ENCODE measurements around the gene PLD2. TPM values are rescaled to one million over a fixed set of nuclear protein-coding genes. Genes with fewer than 3 reads are reported as not detected.

PLD2 gene
- total and polyA plus RNA-seq, 3 experiments from 2014 or later, result 1.9 to 12.0 (median 10.1) TPM

DNA sequence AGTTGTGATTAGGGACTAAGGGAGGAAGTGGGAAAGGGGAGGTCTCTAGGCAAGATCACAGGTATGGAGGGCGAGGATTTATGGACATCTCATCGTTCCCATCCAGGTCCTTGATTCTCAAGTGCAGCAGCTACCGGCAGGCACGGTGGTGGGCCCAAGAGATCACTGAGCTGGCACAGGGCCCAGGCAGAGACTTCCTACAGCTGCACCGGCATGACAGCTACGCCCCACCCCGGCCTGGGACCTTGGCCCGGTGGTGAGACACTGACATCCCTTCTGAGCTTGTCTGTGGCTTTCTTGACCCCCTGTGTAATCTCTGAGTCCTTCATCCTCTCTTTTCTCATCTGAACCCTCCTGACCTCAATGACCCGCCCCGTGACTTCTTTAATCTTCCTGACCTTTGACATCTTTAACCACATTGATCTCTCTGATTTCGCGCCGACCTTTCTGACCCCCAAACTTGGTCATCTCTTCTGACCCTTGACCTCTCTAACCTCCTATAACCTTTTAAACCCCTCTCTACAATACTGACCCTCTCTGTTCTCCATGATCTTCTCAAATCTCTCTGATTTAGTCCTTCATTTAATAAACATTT lies 3.8 kb downstream of the PLD2 start:
- POLR2A ChIA-PET, result no interaction called here
- Histone ChIP-seq H3K9me3 (ENCODE audit: low read length) (no peaks in the 10 kb centered on the region), H3K36me3 (ENCODE audit: insufficient read depth, low read length) (no peaks in the 10 kb centered on the region), H3K27ac (ENCODE audit: low read depth, low read length) (no peak overlapping the region), H3K4me1 (ENCODE audit: insufficient read depth, low read length) (peaks cover 11% of the 10 kb centered on the region), H3K27me3 (ENCODE audit: insufficient read depth, low read length, poor library complexity, severe bottlenecking) (no peaks in the 10 kb centered on the region), H3K4me3 (ENCODE audit: low read length) (no peak overlapping the region)
- peak overlapping the region in 2 of 7 donors; percentile 3 to 13 for H3K4me3 Mint-ChIP-seq
- peaks cover 0 to 22% (median 11%) of the 10 kb centered on the region in 3 donors for H3K36me3 Mint-ChIP-seq
- H3K27ac Mint-ChIP-seq, result no peak overlapping the region
- DNase-seq, result no peak
- H3K27me3 Mint-ChIP-seq, result peaks cover 0 to 1% of the 10 kb centered on the region in 2 donors
- no peaks in the 10 kb centered on the region for H3K9me3 Mint-ChIP-seq
- CTCF ChIA-PET, result interaction anchor here (0.6 kb wide), 1 partner anchor 21 kb away, joined by 4 read pairs; no protein-coding TSS in a partner anchor
- peaks cover 6 to 18% (median 12%) of the 10 kb centered on the region in 3 donors for H3K4me1 Mint-ChIP-seq

DNA sequence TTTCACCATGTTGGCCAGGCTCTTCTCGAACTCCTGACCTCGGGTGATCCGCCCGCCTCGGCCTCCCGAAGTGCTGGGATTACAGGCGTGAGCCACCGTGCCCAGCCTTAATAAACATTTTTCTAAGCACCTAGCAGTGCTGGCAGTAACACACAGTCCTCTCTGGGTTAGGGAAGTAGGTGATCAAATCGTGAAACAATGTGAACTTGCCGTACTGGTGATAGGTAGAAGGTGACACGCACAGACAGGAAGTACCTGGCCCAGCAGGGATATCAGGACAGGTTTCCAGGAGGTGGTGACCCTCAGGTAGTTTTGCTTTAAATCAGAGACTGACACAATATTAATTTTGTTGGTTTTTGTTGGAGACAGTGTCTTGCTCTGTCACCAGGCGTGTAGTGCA lies 4.5 kb downstream of the PLD2 start:
- no peaks in the 10 kb centered on the region for H3K9me3 Mint-ChIP-seq
- no peaks in the 10 kb centered on the region for H3K9me3 ChIP-seq (ENCODE audit: low read length)
- no peak for DNase-seq
- peak overlapping the region in 1 of 8 donors; percentile 28 for H3K27ac Mint-ChIP-seq
- H3K36me3 ChIP-seq (ENCODE audit: insufficient read depth, low read length), result no peaks in the 10 kb centered on the region
- ChIA-PET POLR2A (no interaction called here), CTCF (no interaction called here)
- H3K36me3 Mint-ChIP-seq, result peaks cover 0 to 26% (median 11%) of the 10 kb centered on the region in 3 donors
- no peaks in the 10 kb centered on the region for H3K27me3 ChIP-seq (ENCODE audit: insufficient read depth, low read length, poor library complexity, severe bottlenecking)
- peaks cover 0 to 1% of the 10 kb centered on the region in 2 donors for H3K27me3 Mint-ChIP-seq
- H3K4me3 Mint-ChIP-seq, result peak overlapping the region in 1 of 7 donors; percentile 13
- H3K4me1 ChIP-seq (ENCODE audit: insufficient read depth, low read length), result peaks cover 6% of the 10 kb centered on the region
- H3K4me3 ChIP-seq (ENCODE audit: low read length), result no peak overlapping the region
- no peak overlapping the region for H3K27ac ChIP-seq (ENCODE audit: low read depth, low read length)
- H3K4me1 Mint-ChIP-seq, result peaks cover under 1 to 13% (median 6%) of the 10 kb centered on the region in 3 donors

DNA sequence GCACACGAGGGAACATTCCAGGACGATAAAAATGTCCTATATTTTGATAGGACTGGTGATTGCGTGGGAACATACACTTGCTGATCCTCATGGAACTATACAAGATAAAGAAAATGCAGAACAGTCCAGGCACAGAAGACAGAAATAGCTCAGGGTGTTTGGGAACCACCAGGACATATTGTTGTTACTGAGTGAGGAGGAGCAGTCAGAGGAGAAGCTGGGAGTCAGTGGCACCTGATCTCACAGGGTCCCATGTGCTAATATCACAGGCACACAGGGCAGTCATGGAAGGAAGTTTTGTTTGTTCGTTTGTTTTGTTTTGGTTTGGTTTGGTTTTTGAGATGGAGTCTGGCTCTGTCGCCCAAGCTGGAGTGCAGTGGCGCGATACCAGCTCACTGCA lies 5.7 kb downstream of the PLD2 start:
- CTCF ChIA-PET, result no interaction called here
- no peak overlapping the region for H3K27ac Mint-ChIP-seq

DNA sequence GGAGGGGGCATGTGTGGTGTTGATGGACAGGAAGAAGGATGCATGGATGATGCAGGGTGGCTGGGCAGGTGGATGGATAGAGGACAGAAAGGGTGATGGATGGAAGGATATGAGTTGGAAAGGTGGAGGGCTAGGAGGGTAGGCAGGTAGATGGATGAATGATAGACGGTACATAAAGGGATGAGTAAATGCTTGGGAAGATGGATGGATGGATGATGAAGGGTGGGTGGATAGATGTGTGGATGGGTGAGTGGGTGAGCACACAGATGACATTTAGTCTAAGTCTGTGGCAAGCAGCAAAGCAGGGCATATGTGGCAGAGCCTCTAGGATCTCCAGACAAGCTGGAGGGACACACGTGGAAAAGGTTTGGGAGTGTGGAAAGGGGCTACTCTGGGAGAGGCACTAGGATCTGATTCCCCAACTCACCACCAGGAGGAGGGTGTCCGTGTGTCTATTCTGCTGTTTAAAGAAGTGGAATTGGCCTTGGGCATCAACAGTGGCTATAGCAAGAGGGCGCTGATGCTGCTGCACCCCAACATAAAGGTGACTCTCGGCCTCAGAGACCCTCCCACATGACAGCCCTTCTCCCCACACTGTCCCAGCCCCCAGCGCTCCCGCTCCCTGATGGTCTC lies 8.2 kb downstream of the PLD2 start:
- no peak for DNase-seq
- H3K27me3 Mint-ChIP-seq, result peaks cover 0 to 1% of the 10 kb centered on the region in 2 donors
- H3K9me3 Mint-ChIP-seq, result no peaks in the 10 kb centered on the region
- H3K27me3 ChIP-seq (ENCODE audit: insufficient read depth, low read length, poor library complexity, severe bottlenecking), result no peaks in the 10 kb centered on the region
- no peak overlapping the region for H3K4me3 ChIP-seq (ENCODE audit: low read length)
- no peaks in the 10 kb centered on the region for H3K4me1 ChIP-seq (ENCODE audit: insufficient read depth, low read length)
- no peak overlapping the region for H3K27ac ChIP-seq (ENCODE audit: low read depth, low read length)
- no peaks in the 10 kb centered on the region for H3K9me3 ChIP-seq (ENCODE audit: low read length)
- no peak overlapping the region for H3K4me3 Mint-ChIP-seq
- CTCF ChIA-PET, result interaction anchor here (1.5 kb wide), 1 partner anchor 25 kb away, joined by 5 read pairs; no protein-coding TSS in a partner anchor
- no peaks in the 10 kb centered on the region for H3K36me3 ChIP-seq (ENCODE audit: insufficient read depth, low read length)
- H3K4me1 Mint-ChIP-seq, result no peaks in the 10 kb centered on the region
- peak overlapping the region in 1 of 8 donors; percentile 0 for H3K27ac Mint-ChIP-seq
- POLR2A ChIA-PET, result no interaction called here
- H3K36me3 Mint-ChIP-seq, result peaks cover 0 to 33% (median 16%) of the 10 kb centered on the region in 3 donors

More for the DNA sequence above, 5.7 kb downstream of the PLD2 start:
- H3K27me3 ChIP-seq (ENCODE audit: insufficient read depth, low read length, poor library complexity, severe bottlenecking), result no peaks in the 10 kb centered on the region
- no peak overlapping the region for H3K27ac ChIP-seq (ENCODE audit: low read depth, low read length)
- peaks cover 0 to 33% (median 11%) of the 10 kb centered on the region in 3 donors for H3K36me3 Mint-ChIP-seq
- H3K9me3 Mint-ChIP-seq, result no peaks in the 10 kb centered on the region
- H3K4me1 ChIP-seq (ENCODE audit: insufficient read depth, low read length), result peaks cover 4% of the 10 kb centered on the region
- no peak overlapping the region for H3K4me3 ChIP-seq (ENCODE audit: low read length)
- peaks cover 0 to 9% (median 6%) of the 10 kb centered on the region in 3 donors for H3K4me1 Mint-ChIP-seq
- H3K27me3 Mint-ChIP-seq, result peaks cover 0 to 1% of the 10 kb centered on the region in 2 donors
- DNase-seq, result no peak
- no peaks in the 10 kb centered on the region for H3K36me3 ChIP-seq (ENCODE audit: insufficient read depth, low read length)
- H3K4me3 Mint-ChIP-seq, result peak overlapping the region in 1 of 7 donors; percentile 3
- H3K9me3 ChIP-seq (ENCODE audit: low read length), result no peaks in the 10 kb centered on the region
- POLR2A ChIA-PET, result no interaction called here

DNA sequence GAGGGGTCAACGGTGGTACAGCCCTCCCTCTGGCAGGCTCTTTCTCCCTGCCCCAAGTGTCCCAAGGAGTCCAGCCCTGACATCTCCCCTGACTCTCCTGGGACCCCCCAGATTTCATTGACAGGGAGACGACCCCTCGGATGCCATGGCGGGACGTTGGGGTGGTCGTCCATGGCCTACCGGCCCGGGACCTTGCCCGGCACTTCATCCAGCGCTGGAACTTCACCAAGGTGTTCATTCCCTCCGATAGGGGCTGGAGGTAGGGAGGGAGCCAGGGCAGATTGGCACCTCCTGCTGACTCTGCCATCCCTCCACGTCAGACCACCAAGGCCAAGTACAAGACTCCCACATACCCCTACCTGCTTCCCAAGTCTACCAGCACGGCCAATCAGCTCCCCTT lies 9.9 kb downstream of the PLD2 start:
- Mint-ChIP-seq H3K36me3 (peaks cover 0 to 28% (median 12%) of the 10 kb centered on the region in 3 donors), H3K4me3 (no peak overlapping the region), H3K27ac (no peak overlapping the region), H3K9me3 (no peaks in the 10 kb centered on the region), H3K4me1 (no peaks in the 10 kb centered on the region), H3K27me3 (peaks cover 0 to 1% of the 10 kb centered on the region in 2 donors)
- Histone ChIP-seq H3K9me3 (ENCODE audit: low read length) (no peaks in the 10 kb centered on the region), H3K4me3 (ENCODE audit: low read length) (no peak overlapping the region), H3K36me3 (ENCODE audit: insufficient read depth, low read length) (no peaks in the 10 kb centered on the region), H3K4me1 (ENCODE audit: insufficient read depth, low read length) (no peaks in the 10 kb centered on the region), H3K27ac (ENCODE audit: low read depth, low read length) (no peak overlapping the region), H3K27me3 (ENCODE audit: insufficient read depth, low read length, poor library complexity, severe bottlenecking) (no peaks in the 10 kb centered on the region)
- POLR2A ChIA-PET, result no interaction called here
- CTCF ChIA-PET, result no interaction called here
- no peak for DNase-seq

DNA sequence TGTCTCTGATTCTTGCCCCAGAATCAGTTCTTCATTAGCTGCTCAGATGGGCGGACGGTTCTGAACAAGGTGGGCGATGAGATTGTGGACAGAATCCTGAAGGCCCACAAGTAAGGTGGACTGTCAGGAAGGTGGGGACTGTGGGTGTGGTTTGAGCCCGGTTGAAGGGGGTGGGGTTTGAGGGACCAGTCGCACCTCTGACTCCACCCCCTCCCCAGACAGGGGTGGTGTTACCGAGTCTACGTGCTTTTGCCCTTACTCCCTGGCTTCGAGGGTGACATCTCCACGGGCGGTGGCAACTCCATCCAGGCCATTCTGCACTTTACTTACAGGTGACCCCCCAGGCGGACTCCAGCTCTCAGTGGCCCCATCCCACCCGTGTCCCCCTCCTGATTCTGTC lies 11.3 kb downstream of the PLD2 start:
- POLR2A ChIA-PET, result no interaction called here
- Histone ChIP-seq H3K9me3 (ENCODE audit: low read length) (no peaks in the 10 kb centered on the region), H3K27ac (ENCODE audit: low read depth, low read length) (no peak overlapping the region), H3K27me3 (ENCODE audit: insufficient read depth, low read length, poor library complexity, severe bottlenecking) (no peaks in the 10 kb centered on the region), H3K4me1 (ENCODE audit: insufficient read depth, low read length) (no peaks in the 10 kb centered on the region), H3K36me3 (ENCODE audit: insufficient read depth, low read length) (no peaks in the 10 kb centered on the region), H3K4me3 (ENCODE audit: low read length) (no peak overlapping the region)
- no peaks in the 10 kb centered on the region for H3K9me3 Mint-ChIP-seq
- CTCF ChIA-PET, result no interaction called here
- peaks cover 0 to 1% of the 10 kb centered on the region in 2 donors for H3K27me3 Mint-ChIP-seq
- H3K4me3 Mint-ChIP-seq, result no peak overlapping the region
- no peaks in the 10 kb centered on the region for H3K4me1 Mint-ChIP-seq
- no peak for DNase-seq
- peak overlapping the region in 2 of 8 donors; percentile 71 to 83 for H3K27ac Mint-ChIP-seq
- peaks cover 0 to 33% (median 12%) of the 10 kb centered on the region in 3 donors for H3K36me3 Mint-ChIP-seq

DNA sequence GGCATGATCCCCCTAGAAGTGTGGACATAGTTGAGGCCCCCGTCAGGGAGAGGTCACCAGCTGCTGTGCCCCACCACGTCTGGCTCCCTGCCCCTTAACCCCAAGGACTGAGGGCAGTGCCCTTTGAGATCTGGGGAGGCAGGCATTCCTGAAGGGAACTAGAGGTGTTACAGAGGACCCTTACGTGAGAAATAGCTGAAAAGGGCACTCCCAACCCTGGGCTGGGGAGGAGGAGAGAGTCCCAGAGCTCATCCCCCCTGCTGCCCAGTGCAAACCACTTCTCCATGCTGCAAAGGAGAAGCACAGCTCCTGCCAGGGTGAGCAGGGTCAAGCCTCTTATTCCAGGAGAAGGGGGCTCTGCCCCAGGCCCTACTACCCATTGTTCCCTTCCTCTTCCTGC lies 15.9 kb downstream of the PLD2 start:
- peaks cover 0 to 1% of the 10 kb centered on the region in 2 donors for H3K27me3 Mint-ChIP-seq
- peaks cover 0 to 16% (median 4%) of the 10 kb centered on the region in 3 donors for H3K36me3 Mint-ChIP-seq
- POLR2A ChIA-PET, result no interaction called here
- CTCF ChIA-PET, result interaction anchor here (1.4 kb wide), 1 partner anchor 66 kb away, joined by 4 read pairs; no protein-coding TSS in a partner anchor
- H3K27ac ChIP-seq (ENCODE audit: low read depth, low read length), result no peak overlapping the region
- no peaks in the 10 kb centered on the region for H3K4me1 Mint-ChIP-seq
- no peaks in the 10 kb centered on the region for H3K9me3 ChIP-seq (ENCODE audit: low read length)
- H3K4me3 Mint-ChIP-seq, result no peak overlapping the region
- H3K4me1 ChIP-seq (ENCODE audit: insufficient read depth, low read length), result no peaks in the 10 kb centered on the region
- H3K36me3 ChIP-seq (ENCODE audit: insufficient read depth, low read length), result no peaks in the 10 kb centered on the region
- DNase-seq, result no peak
- no peak overlapping the region for H3K27ac Mint-ChIP-seq
- no peaks in the 10 kb centered on the region for H3K9me3 Mint-ChIP-seq
- no peaks in the 10 kb centered on the region for H3K27me3 ChIP-seq (ENCODE audit: insufficient read depth, low read length, poor library complexity, severe bottlenecking)
- H3K4me3 ChIP-seq (ENCODE audit: low read length), result no peak overlapping the region

DNA sequence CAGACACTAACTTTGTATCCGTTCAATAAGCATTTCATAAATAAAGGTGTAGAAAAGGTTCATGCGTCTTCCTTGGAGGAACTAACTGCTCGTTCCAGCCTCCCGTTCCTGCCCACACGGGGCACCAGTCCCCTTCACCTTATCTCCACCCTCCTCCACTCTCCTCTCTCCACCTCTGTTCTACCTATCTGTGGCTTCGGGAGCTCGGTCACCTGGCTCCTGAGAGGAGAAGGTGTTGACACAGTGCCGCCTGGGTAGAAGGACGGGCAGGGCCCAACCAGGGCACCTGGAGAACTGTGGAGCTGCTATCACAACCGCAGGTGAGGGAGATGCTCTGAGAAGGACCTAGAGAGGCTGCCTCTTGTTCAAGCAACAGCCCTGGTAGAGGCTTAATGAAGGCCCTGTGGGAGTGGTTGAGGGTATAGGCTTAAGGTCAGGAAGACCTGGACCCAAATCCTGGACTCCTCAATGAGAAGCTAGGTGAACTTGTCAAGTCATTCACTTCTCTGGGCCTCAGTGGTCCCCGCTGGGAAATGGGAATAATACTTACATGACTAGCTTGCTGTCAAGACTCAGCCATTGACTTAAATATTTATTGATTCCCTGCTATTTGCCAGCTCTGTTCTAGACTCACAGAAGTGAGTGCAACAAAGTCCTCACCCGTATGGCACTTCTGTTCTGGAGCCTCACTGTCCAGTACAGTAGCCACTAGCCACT lies 16.6 kb downstream of the PLD2 start:
- no peaks in the 10 kb centered on the region for H3K9me3 ChIP-seq (ENCODE audit: low read length)
- H3K36me3 ChIP-seq (ENCODE audit: insufficient read depth, low read length), result no peaks in the 10 kb centered on the region
- no peak overlapping the region for H3K4me3 ChIP-seq (ENCODE audit: low read length)
- CTCF ChIA-PET, result interaction anchor here (1.0 to 1.4 kb wide), 2 partner anchors 33 to 65 kb away, joined by 3 to 4 read pairs; no protein-coding TSS in a partner anchor
- Mint-ChIP-seq H3K9me3 (no peaks in the 10 kb centered on the region), H3K27ac (no peak overlapping the region), H3K4me1 (no peaks in the 10 kb centered on the region), H3K4me3 (no peak overlapping the region), H3K27me3 (peaks cover 0 to 1% of the 10 kb centered on the region in 2 donors), H3K36me3 (peaks cover 0 to 12% (median 3%) of the 10 kb centered on the region in 3 donors)
- no peaks in the 10 kb centered on the region for H3K4me1 ChIP-seq (ENCODE audit: insufficient read depth, low read length)
- no peak overlapping the region for H3K27ac ChIP-seq (ENCODE audit: low read depth, low read length)
- H3K27me3 ChIP-seq (ENCODE audit: insufficient read depth, low read length, poor library complexity, severe bottlenecking), result no peaks in the 10 kb centered on the region
- POLR2A ChIA-PET, result no interaction called here
- no peak for DNase-seq

All from CD8-positive, alpha-beta memory T cell (primary cell).